Progenitor cell of endocrine pancreas (in vitro differentiated cells): Measurements from ENCODE around the gene GNG4. TPM values are rescaled to one million over a fixed set of nuclear protein-coding genes. Genes with fewer than 3 reads are reported as not detected.
"Not testable (repeated sequence)": the region's sequence is repeated elsewhere in the genome, so short reads cannot be mapped to it uniquely, and the experiment has no call there.

Source experiments
- DNase-seq: peaks from one replicate; pipeline ENCODE4 v3.0.0; 2021; ENCODE audit warnings: low spot score; ENCODE audit not compliant: unreplicated experiment
- H3K27ac Mint-ChIP-seq: 2 replicates; pipeline ENCODE4 v1.8.0; 2021; ENCODE audit warnings: mild to moderate bottlenecking, moderate library complexity, mixed read lengths
- H3K27me3 Mint-ChIP-seq: 2 replicates; pipeline ENCODE4 v1.8.0; 2021; ENCODE audit warnings: mixed read lengths
- H3K36me3 Mint-ChIP-seq: 2 replicates; pipeline ENCODE4 v1.8.0; 2022; ENCODE audit warnings: mixed read lengths; ENCODE audit not compliant: insufficient read depth
- H3K4me1 Mint-ChIP-seq: 2 replicates; pipeline ENCODE4 v1.8.0; 2021; ENCODE audit warnings: low read depth, mixed read lengths
- H3K4me3 Mint-ChIP-seq: 2 replicates; pipeline ENCODE4 v1.8.0; 2021; ENCODE audit warnings: low read depth, mild to moderate bottlenecking, moderate library complexity, mixed read lengths
- H3K9me3 Mint-ChIP-seq: 2 replicates; pipeline ENCODE4 v1.8.0; 2021; ENCODE audit warnings: low read depth, mixed read lengths
- CTCF ChIP-seq: fragments of 200-600 bp; sonication (generic); IDR thresholded peaks from one replicate; pipeline ENCODE4 v1.5.0; 2021; ENCODE audit warnings: antibody characterized with exemption, mild to moderate bottlenecking; ENCODE audit not compliant: unreplicated experiment
- total RNA-seq: library from RNA; stranded (reverse); gene quantifications from 2 replicates; pipeline ENCODE4 v1.2.1, GENCODE V29; 2021

The GNG4 gene
- total RNA-seq, 1 donor from 2014 or later = 26.7 TPM

GRCh38 chr1:235622936-235623779 is 26.4 kb downstream of the GNG4 start:
- TF ChIP-seq CTCF = no peak
- Mint-ChIP-seq H3K27ac (no peak overlapping the region), H3K4me1 (peaks cover 14% of the 10 kb centered on the region), H3K4me3 (no peak overlapping the region), H3K27me3 (no peaks in the 10 kb centered on the region), H3K36me3 (no peaks in the 10 kb centered on the region), H3K9me3 (no peaks in the 10 kb centered on the region)
- DNase-seq = no peak

GRCh38 chr1:235619149-235619548 is 30.4 kb downstream of the GNG4 start:
- H3K36me3 Mint-ChIP-seq, DNase-seq, H3K27me3 Mint-ChIP-seq, H3K27ac Mint-ChIP-seq, H3K4me3 Mint-ChIP-seq, H3K4me1 Mint-ChIP-seq, H3K9me3 Mint-ChIP-seq: not testable (repeated sequence)

- H3K27me3 Mint-ChIP-seq = no peaks in the 10 kb centered on the region
- no peak overlapping the region for H3K4me3 Mint-ChIP-seq
- no peaks in the 10 kb centered on the region for H3K9me3 Mint-ChIP-seq
- no peaks in the 10 kb centered on the region for H3K36me3 Mint-ChIP-seq
- TF ChIP-seq CTCF = no peak
- H3K27ac Mint-ChIP-seq = no peak overlapping the region
- H3K4me1 Mint-ChIP-seq = peaks cover 3% of the 10 kb centered on the region
- no peak for DNase-seq
Measured at GRCh38 chr1:235617808-235618207, 31.8 kb downstream of the GNG4 start.

GRCh38 chr1:235617140-235617539 is 32.4 kb downstream of the GNG4 start:
- Mint-ChIP-seq H3K36me3 (no peaks in the 10 kb centered on the region), H3K27ac (no peak overlapping the region), H3K4me3 (no peak overlapping the region), H3K4me1 (peaks cover 3% of the 10 kb centered on the region), H3K9me3 (no peaks in the 10 kb centered on the region), H3K27me3 (no peaks in the 10 kb centered on the region)
- TF ChIP-seq CTCF = no peak
- DNase-seq = no peak

- Mint-ChIP-seq H3K36me3 (no peaks in the 10 kb centered on the region), H3K27me3 (no peaks in the 10 kb centered on the region), H3K9me3 (no peaks in the 10 kb centered on the region), H3K4me1 (peaks cover 3% of the 10 kb centered on the region), H3K4me3 (no peak overlapping the region), H3K27ac (no peak overlapping the region)
- no peak for DNase-seq
- no peak for TF ChIP-seq CTCF
Measured at GRCh38 chr1:235614442-235614954, 35.1 kb downstream of the GNG4 start.

- no peak for TF ChIP-seq CTCF
- H3K4me3 Mint-ChIP-seq = no peak overlapping the region
- DNase-seq = no peak
Measured at GRCh38 chr1:235613602-235614001, 36.0 kb downstream of the GNG4 start.

More at GRCh38 chr1:235613602-235614001, 36.0 kb downstream of the GNG4 start:
- Mint-ChIP-seq H3K27me3 (no peaks in the 10 kb centered on the region), H3K36me3 (no peaks in the 10 kb centered on the region), H3K27ac (no peak overlapping the region), H3K4me1 (peaks cover 3% of the 10 kb centered on the region), H3K9me3 (no peaks in the 10 kb centered on the region)
